Tibial artery (tissue), 4 donors: ENCODE measurements around the gene ZNF219.

Experiments used
- DNase-seq, 2 donors: peaks; one replicate each; pipeline ENCODE4 v3.0.0-alpha.2; 2019
- H3K27ac ChIP-seq, 2 donors: fragments of 200-600 bp; sonication (generic) in 1 of 2; 1 replicate in 1 of 2; 2 replicates in 1 of 2; pipeline ENCODE4 v1.5.1; 2018 to 2019; ENCODE audit warnings: mild to moderate bottlenecking in 1 of 2
- H3K27me3 ChIP-seq, 2 donors: fragments of 200-600 bp; sonication (generic) in 1 of 2; one replicate each; pipeline versions ENCODE4 v1.5.1 to v1.6.0; 2016 to 2019
- H3K36me3 ChIP-seq, 3 donors: fragments of 200-600 bp; sonication (generic) in 2 of 3; one replicate each; pipeline ENCODE4 v1.5.1; 2016 to 2019; ENCODE audit warnings: mild to moderate bottlenecking in 2 of 3
- H3K4me1 ChIP-seq, 4 donors: fragments of 200-600 bp; sonication (generic) in 2 of 4; 1 replicate in 3 of 4; 2 replicates in 1 of 4; pipeline ENCODE4 v1.5.1; 2016 to 2019
- H3K4me3 ChIP-seq, 2 donors: fragments of 200-600 bp; sonication (generic) in 1 of 2; 1 replicate in 1 of 2; 2 replicates in 1 of 2; pipeline ENCODE4 v1.5.1; 2018 to 2019; ENCODE audit warnings: mild to moderate bottlenecking in 2 of 2
- H3K9me3 ChIP-seq, 3 donors: fragments of 200-600 bp; sonication (generic) in 1 of 3; one replicate each; pipeline ENCODE4 v1.5.1; 2016 to 2019
- intact Hi-C: fragments of 100-400 bp; cut with DNase I; formaldehyde crosslinking; loops from one replicate; pipeline ENCODE4 v1.15.0; 2023; ENCODE audit warnings: low total_unique reads
- TF ChIP-seq, protein P1 (sequence below), 2 experiments: fragments of 200-600 bp in 1 of 2; fragments of 450-650 bp in 1 of 2; IDR thresholded peaks; one replicate each; pipeline ENCODE4 v1.5.1; 2017 to 2019; ENCODE audit warnings: antibody characterized with exemption in 2 of 2, mild to moderate bottlenecking in 1 of 2, moderate library complexity in 1 of 2

ZNF219 gene

GRCh38 chr14:21049271-21049673 lies 49.2 kb downstream of the ZNF219 start:
- Histone ChIP-seq H3K36me3 (no peaks in the 10 kb centered on the region), H3K4me1 (peaks cover 0 to 3% (median 0%) of the 10 kb centered on the region in 4 donors), H3K27me3 (no peaks in the 10 kb centered on the region), H3K27ac (no peak overlapping the region), H3K4me3 (no peak overlapping the region), H3K9me3 (no peaks in the 10 kb centered on the region)
- TF ChIP-seq, protein P1, sequence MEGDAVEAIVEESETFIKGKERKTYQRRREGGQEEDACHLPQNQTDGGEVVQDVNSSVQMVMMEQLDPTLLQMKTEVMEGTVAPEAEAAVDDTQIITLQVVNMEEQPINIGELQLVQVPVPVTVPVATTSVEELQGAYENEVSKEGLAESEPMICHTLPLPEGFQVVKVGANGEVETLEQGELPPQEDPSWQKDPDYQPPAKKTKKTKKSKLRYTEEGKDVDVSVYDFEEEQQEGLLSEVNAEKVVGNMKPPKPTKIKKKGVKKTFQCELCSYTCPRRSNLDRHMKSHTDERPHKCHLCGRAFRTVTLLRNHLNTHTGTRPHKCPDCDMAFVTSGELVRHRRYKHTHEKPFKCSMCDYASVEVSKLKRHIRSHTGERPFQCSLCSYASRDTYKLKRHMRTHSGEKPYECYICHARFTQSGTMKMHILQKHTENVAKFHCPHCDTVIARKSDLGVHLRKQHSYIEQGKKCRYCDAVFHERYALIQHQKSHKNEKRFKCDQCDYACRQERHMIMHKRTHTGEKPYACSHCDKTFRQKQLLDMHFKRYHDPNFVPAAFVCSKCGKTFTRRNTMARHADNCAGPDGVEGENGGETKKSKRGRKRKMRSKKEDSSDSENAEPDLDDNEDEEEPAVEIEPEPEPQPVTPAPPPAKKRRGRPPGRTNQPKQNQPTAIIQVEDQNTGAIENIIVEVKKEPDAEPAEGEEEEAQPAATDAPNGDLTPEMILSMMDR (IDR thresholded peaks at IDR 0.05) = no peak
- DNase-seq = no peak
- intact Hi-C loops = no loop called here

- TF ChIP-seq, protein P1 (IDR thresholded peaks at IDR 0.05) = no peak
- Histone ChIP-seq H3K4me3 (no peak overlapping the region), H3K27me3 (no peaks in the 10 kb centered on the region), H3K9me3 (no peaks in the 10 kb centered on the region), H3K27ac (no peak overlapping the region), H3K4me1 (peaks cover 0 to 5% (median 0%) of the 10 kb centered on the region in 4 donors), H3K36me3 (no peaks in the 10 kb centered on the region)
- intact Hi-C loops = no loop called here
- DNase-seq = no peak
Measured at GRCh38 chr14:21048638-21049037, 49.8 kb downstream of the ZNF219 start.

DNA sequence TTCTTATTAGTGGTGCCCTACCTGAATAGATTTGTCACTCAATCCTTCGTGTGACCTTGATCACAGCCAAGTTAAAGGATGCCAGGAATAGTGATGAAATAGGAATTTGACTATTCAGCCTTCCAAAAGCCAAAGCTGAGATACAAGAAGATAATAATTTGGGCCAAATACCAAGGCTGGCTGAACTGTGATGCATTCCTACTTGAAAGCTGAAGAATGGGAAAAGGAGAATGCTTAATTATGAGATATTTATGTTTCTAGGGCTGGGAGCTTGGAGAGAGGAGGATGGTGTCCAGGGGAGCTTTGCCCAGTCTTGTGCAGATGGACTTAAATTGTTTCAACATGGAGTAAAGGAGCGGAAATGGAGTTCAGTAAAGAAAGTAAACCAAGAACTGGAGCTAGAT lies 51.1 kb downstream of the ZNF219 start:
- Histone ChIP-seq H3K4me3 (no peak overlapping the region), H3K27ac (no peak overlapping the region), H3K27me3 (peaks cover 0 to 8% of the 10 kb centered on the region in 2 donors), H3K36me3 (no peaks in the 10 kb centered on the region), H3K9me3 (no peaks in the 10 kb centered on the region), H3K4me1 (peaks cover 0 to 5% (median 0%) of the 10 kb centered on the region in 4 donors)
- intact Hi-C loops = no loop called here
- DNase-seq = no peak
- TF ChIP-seq, protein P1 (IDR thresholded peaks at IDR 0.05) = no peak

DNA sequence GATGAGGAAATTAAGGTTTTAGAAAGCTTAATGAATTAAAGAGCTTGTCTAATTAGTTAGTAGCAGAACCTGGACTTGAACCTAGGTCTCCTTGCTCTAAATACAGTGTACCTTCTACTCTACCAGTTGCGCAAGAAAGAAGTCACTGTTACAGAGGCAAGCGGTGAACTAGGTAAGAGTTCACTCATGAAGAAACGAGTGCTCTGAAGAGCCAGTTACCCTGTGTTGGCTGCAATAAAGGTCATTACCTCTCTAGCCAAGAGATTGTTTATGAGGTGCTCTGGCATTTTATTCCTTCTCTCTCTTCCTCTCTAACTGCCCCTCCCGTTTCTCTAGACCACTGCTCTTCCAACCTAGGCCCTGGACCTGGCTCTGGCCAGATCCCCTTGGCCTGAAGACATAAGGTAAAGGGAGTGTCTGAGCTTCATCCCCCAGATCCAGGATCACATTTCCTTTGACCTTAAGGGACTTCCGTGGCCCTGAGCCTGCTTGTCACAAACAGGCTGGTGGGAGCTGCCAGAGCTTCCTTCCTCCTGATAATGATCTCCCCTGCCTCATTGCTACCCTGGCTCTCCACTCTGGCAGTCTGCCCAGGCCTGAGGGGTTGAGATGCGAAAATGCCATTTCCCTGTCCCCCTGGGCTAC lies 54.4 kb downstream of the ZNF219 start:
- Histone ChIP-seq H3K27ac (no peak overlapping the region), H3K4me1 (peaks cover 0 to 15% (median 9%) of the 10 kb centered on the region in 4 donors), H3K9me3 (no peaks in the 10 kb centered on the region), H3K27me3 (peaks cover 0 to 8% of the 10 kb centered on the region in 2 donors), H3K36me3 (no peaks in the 10 kb centered on the region), H3K4me3 (no peak overlapping the region)
- TF ChIP-seq, protein P1 (IDR thresholded peaks at IDR 0.05) = no peak
- DNase-seq = no peak
- intact Hi-C loops = no loop called here

- Histone ChIP-seq H3K27ac (no peak overlapping the region), H3K9me3 (no peaks in the 10 kb centered on the region), H3K27me3 (peaks cover 0 to 8% of the 10 kb centered on the region in 2 donors), H3K4me3 (no peak overlapping the region), H3K36me3 (no peaks in the 10 kb centered on the region), H3K4me1 (peaks cover 0 to 20% (median 15%) of the 10 kb centered on the region in 4 donors)
- intact Hi-C loops = no loop called here
- DNase-seq = no peak
- TF ChIP-seq, protein P1 (IDR thresholded peaks at IDR 0.05) = no peak
Measured at GRCh38 chr14:21043387-21043973, 55.0 kb downstream of the ZNF219 start.
